Measurements from ENCODE around the gene TRIOBP. TPM values are rescaled to one million over a fixed set of nuclear protein-coding genes. Genes with fewer than 3 reads are reported as not detected.
A peak's percentile ranks its signal among the peaks of the same experiment; 100 is the strongest.

Gene TRIOBP
- total and polyA plus RNA-seq, 2 of the 13 experiments (the other 11 are each of a cell fraction or from before 2014, with no cell fraction given), result 6.1 to 15.4 TPM

DNA sequence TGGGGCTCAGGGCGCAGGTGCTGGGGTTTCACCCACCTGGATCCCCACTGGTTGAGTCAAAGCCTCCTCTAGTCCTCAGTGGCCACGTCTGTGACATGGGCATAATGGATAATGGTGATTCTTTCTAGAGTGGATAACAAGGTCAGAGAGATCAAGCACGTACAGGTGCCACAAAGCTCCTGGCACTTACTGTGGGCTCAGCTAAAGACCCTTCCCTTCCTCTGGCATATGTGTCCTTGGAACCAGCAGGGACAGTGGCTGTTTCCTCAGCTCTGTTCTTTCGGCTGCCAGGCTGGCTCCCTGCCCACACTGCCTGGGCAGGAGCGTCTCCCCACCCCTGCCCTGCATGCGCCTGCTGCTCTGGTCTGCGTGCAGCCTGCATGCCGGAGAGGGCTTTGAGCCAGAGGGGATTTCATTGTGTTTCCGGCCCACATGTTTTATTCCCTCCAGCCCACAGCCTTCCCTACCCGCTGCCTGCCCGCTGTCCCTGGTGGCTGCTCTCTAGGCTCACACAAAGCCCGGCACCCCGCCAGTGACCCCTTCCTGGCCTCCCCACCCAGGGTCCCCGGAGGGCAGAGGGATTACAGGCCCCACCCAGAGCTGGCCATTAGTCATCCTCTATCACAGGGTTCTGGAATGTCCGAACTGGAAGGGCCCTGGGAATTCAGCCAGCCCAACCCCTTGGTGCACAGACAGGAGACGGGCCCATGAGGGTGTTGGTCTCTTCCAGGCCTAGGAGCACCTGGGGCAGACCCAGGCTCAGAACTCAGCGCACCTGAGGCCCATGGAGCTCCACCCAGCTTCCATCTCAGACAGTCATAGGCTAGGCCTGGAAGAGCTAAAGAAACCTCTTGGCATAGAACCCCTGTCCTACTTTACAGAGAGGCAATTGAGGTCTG lies 55.6 kb downstream of the TRIOBP start:
- FAIRE-seq (no peak), DNase-seq (ENCODE audit: low spot score) (peak; percentile 73), ATAC-seq (peak; percentile 43)
- ChIA-PET POLR2A (interaction anchor here (1.0 to 1.1 kb wide), 2 partner anchors 11 to 25 kb away, joined by 3 to 4 read pairs; no protein-coding TSS in a partner anchor), CTCF (ENCODE audit: low intra/inter-chr PET ratio, low total read pairs) (no interaction called here)
- Histone ChIP-seq H3K4me2 (ENCODE audit: low read depth, low read length) (peak overlapping the region; percentile 23; the same call in 1 of the 2 replicates), H4K20me1 (ENCODE audit: insufficient read depth, low read length) (no peaks in the 10 kb centered on the region), H3K9ac (ENCODE audit: insufficient read depth, low read depth, low read length) (0 out of 2 replicates have a peak overlapping the region, but pooled peaks have one; percentile 29), H2AFZ (ENCODE audit: low read length) (no peak overlapping the region), H3K36me3 (replicated peaks in 1 of 2; ENCODE audit: control insufficient read depth in 1 of 2, insufficient read depth in 2 of 2, low read length in 2 of 2) (peaks cover 2 to 29% of the 10 kb centered on the region in 2 experiments), H3K4me1 (ENCODE audit: insufficient read depth, low read length) (peaks cover 48% of the 10 kb centered on the region), H3K27ac (ENCODE audit: extremely low read length, insufficient read depth, low read length) (peak overlapping the region; percentile 38), H3K9me3 (ENCODE audit: low read length) (no peaks in the 10 kb centered on the region), H3K27me3 (ENCODE audit: control insufficient read depth in 1 of 2, insufficient read depth in 2 of 2, low read length in 2 of 2) (no peaks in the 10 kb centered on the region), H3K4me3 (replicated peaks in 1 of 3; ENCODE audit: insufficient read depth in 1 of 3, low read depth in 2 of 3, low read length in 3 of 3) (no peak overlapping the region), H3K79me2 (ENCODE audit: insufficient read depth, low read length) (peaks cover 9% of the 10 kb centered on the region)
- intact Hi-C loops (cut with micrococcal nuclease; ENCODE audit: unreplicated experiment) (no loop called here), in situ Hi-C loops (cut with HindIII; ENCODE audit: extremely low pct_ligation_motif_present, low pct_unique_long_range_greater_than_20kb) (no loop called here)
- 81% methylated on average over 9 of the region's 17 CpGs for WGBS (ENCODE audit: low lambda C conversion rate)
- BruUV-seq (replicated peaks), result no TSS peak
- TF ChIP-seq, protein P1, sequence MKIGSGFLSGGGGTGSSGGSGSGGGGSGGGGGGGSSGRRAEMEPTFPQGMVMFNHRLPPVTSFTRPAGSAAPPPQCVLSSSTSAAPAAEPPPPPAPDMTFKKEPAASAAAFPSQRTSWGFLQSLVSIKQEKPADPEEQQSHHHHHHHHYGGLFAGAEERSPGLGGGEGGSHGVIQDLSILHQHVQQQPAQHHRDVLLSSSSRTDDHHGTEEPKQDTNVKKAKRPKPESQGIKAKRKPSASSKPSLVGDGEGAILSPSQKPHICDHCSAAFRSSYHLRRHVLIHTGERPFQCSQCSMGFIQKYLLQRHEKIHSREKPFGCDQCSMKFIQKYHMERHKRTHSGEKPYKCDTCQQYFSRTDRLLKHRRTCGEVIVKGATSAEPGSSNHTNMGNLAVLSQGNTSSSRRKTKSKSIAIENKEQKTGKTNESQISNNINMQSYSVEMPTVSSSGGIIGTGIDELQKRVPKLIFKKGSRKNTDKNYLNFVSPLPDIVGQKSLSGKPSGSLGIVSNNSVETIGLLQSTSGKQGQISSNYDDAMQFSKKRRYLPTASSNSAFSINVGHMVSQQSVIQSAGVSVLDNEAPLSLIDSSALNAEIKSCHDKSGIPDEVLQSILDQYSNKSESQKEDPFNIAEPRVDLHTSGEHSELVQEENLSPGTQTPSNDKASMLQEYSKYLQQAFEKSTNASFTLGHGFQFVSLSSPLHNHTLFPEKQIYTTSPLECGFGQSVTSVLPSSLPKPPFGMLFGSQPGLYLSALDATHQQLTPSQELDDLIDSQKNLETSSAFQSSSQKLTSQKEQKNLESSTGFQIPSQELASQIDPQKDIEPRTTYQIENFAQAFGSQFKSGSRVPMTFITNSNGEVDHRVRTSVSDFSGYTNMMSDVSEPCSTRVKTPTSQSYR (CRISPR knock-in tag; IDR thresholded peaks at IDR 0.05; ENCODE audit: borderline replicate concordance), result no peak
- TF ChIP-seq, protein P2, sequence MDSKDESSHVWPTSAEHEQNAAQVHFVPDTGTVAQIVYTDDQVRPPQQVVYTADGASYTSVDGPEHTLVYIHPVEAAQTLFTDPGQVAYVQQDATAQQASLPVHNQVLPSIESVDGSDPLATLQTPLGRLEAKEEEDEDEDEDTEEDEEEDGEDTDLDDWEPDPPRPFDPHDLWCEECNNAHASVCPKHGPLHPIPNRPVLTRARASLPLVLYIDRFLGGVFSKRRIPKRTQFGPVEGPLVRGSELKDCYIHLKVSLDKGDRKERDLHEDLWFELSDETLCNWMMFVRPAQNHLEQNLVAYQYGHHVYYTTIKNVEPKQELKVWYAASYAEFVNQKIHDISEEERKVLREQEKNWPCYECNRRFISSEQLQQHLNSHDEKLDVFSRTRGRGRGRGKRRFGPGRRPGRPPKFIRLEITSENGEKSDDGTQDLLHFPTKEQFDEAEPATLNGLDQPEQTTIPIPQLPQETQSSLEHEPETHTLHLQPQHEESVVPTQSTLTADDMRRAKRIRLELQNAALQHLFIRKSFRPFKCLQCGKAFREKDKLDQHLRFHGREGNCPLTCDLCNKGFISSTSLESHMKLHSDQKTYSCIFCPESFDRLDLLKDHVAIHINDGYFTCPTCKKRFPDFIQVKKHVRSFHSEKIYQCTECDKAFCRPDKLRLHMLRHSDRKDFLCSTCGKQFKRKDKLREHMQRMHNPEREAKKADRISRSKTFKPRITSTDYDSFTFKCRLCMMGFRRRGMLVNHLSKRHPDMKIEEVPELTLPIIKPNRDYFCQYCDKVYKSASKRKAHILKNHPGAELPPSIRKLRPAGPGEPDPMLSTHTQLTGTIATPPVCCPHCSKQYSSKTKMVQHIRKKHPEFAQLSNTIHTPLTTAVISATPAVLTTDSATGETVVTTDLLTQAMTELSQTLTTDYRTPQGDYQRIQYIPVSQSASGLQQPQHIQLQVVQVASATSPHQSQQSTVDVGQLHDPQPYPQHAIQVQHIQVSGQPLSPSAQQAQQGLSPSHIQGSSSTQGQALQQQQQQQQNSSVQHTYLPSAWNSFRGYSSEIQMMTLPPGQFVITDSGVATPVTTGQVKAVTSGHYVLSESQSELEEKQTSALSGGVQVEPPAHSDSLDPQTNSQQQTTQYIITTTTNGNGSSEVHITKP (CRISPR knock-in tag; IDR thresholded peaks at IDR 0.05; ENCODE audit: low read depth), result peak; percentile 81
- TF ChIP-seq ELF4 (CRISPR knock-in tag; IDR thresholded peaks at IDR 0.05; ENCODE audit: borderline replicate concordance) (no peak), NFIB (CRISPR knock-in tag; IDR thresholded peaks at IDR 0.05; ENCODE audit: borderline replicate concordance) (no peak), RXRA (CRISPR knock-in tag; IDR thresholded peaks at IDR 0.05) (0 out of 2 replicates have a peak, but pooled peaks have one; percentile 34), DR1 (CRISPR knock-in tag; IDR thresholded peaks at IDR 0.05) (no peak), ZKSCAN5 (CRISPR knock-in tag; IDR thresholded peaks at IDR 0.05) (no peak)
- TF ChIP-seq, protein P3, sequence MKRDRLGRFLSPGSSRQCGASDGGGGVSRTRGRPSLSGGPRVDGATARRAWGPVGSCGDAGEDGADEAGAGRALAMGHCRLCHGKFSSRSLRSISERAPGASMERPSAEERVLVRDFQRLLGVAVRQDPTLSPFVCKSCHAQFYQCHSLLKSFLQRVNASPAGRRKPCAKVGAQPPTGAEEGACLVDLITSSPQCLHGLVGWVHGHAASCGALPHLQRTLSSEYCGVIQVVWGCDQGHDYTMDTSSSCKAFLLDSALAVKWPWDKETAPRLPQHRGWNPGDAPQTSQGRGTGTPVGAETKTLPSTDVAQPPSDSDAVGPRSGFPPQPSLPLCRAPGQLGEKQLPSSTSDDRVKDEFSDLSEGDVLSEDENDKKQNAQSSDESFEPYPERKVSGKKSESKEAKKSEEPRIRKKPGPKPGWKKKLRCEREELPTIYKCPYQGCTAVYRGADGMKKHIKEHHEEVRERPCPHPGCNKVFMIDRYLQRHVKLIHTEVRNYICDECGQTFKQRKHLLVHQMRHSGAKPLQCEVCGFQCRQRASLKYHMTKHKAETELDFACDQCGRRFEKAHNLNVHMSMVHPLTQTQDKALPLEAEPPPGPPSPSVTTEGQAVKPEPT (CRISPR knock-in tag; IDR thresholded peaks at IDR 0.05; ENCODE audit: low read depth), result no peak
- TF ChIP-seq, protein P4, sequence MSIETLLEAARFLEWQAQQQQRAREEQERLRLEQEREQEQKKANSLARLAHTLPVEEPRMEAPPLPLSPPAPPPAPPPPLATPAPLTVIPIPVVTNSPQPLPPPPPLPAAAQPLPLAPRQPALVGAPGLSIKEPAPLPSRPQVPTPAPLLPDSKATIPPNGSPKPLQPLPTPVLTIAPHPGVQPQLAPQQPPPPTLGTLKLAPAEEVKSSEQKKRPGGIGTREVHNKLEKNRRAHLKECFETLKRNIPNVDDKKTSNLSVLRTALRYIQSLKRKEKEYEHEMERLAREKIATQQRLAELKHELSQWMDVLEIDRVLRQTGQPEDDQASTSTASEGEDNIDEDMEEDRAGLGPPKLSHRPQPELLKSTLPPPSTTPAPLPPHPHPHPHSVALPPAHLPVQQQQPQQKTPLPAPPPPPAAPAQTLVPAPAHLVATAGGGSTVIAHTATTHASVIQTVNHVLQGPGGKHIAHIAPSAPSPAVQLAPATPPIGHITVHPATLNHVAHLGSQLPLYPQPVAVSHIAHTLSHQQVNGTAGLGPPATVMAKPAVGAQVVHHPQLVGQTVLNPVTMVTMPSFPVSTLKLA (IDR thresholded peaks at IDR 0.05), result no peak
